ENCODE data around the gene COX8C.
"Not testable (repeated sequence)": the region's sequence is repeated elsewhere in the genome, so short reads cannot be mapped to it uniquely, and the experiment has no call there.

COX8C gene

GRCh38 chr14:93322929-93323599 is 23.9 kb upstream of the COX8C start:
- no peak for DNase-seq

DNA sequence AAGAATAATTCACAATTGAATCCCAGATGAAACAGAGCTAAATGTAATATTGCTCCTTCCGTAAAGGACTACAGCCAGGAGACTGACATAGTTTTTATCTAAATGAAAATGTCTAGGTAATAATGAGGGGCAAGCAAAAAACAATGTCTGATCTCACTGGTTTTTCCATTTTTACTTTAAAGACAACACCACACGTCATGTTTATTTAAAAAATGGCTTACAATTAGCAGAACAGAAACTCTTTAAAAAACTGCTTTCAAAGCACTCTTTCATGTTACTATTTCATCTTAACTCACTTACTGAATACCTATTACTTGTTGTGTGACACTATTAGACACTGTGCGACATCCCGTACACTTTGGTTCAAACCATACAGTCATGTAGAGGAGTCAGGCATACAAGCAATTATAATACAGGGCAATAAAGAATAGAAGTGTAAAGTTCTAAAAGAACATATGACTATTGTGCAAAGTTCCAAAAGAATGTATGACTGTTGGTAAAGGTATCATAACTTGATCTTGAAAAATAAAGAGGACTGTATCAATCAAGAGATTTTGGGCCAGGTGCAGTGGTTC is 23.3 kb upstream of the COX8C start:
- no peak for DNase-seq

DNA sequence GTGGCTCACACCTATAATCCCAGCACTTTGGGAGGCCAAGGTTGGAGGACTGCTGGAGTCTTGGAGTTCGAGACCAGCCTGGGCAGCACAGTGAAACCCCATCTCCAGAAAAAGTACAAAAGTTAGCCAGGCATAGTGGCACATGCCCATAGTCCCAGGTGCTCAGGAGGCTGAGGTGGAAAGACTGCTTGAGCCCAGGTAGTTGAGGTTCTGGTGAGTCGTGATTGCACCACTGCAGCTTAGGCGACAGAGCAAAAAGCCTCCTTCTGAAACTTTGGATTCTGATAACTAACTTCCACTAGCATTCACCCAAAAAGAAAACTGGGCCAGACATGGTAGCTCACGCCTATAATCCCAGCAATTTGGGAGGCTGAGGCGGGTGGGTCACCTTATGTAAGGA is 20.8 kb upstream of the COX8C start:
- DNase-seq = no peak

- no peak for DNase-seq
Observed at GRCh38 chr14:93328546-93328945, 18.4 kb upstream of the COX8C start.

DNA sequence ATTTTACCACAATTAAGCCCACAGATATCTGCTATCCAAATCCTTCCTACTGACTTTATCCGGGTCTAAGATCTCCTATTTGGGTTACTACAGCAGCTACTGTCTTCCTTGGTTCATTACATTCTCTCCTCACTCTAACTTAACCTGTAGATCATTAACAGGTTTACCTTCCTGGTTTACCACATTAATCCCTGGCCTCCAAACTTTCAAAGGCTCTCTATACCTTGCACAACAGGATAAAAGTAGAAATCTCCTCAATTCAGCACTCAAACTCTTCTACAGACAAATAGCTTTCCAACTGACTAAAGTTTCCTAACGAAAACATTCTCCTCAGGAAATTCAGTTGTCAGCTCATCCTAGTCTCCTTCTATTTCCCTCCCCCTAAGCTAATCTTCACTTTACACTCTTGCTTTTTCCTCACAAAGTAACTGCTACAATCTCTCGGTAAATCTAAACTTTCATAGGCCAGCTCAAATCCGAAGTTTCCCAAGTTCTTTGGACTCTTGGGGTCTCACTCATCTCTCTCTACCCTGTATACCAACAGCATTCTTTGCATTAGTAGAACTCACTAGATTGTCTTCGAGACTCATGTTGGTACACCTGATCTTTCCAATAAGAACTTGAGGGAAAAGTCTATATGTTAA is 16.9 kb upstream of the COX8C start:
- DNase-seq = no peak

- DNase-seq = no peak
Observed at GRCh38 chr14:93330609-93331000, 16.4 kb upstream of the COX8C start.

DNA sequence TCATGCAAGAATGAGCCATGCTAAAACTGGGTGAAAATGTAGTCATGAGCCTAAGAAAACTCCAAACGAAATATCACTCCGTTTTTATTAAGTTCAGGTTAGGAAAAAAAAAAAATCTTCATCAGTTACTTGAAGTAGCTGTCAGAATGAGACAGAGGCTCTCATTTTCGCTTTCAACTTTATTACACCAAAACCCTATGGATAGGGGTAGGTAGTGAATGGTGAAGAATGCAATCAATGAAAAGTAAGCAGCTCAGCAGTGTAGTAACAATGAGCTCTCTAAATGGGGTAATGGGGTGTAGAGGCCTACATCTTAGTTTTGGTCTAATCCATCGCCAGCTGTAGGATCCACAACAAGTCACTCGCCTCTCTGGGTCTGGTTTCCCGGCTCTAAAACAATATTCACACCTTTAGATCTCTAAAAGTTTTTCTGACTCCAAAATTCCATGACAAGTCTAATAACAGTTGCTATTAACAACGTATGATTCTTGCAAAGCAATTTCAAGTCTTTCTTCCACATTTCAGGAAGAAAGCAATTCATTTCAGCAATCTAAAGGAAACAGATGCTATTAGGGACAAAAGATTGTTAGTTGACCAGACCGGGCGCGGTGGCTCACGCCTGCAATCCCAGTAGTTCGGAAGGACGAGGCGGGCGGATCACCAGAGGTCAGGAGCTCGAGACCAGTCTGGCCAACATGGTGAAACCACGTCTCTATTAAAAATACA is 15.8 kb upstream of the COX8C start:
- DNase-seq = no peak

DNA sequence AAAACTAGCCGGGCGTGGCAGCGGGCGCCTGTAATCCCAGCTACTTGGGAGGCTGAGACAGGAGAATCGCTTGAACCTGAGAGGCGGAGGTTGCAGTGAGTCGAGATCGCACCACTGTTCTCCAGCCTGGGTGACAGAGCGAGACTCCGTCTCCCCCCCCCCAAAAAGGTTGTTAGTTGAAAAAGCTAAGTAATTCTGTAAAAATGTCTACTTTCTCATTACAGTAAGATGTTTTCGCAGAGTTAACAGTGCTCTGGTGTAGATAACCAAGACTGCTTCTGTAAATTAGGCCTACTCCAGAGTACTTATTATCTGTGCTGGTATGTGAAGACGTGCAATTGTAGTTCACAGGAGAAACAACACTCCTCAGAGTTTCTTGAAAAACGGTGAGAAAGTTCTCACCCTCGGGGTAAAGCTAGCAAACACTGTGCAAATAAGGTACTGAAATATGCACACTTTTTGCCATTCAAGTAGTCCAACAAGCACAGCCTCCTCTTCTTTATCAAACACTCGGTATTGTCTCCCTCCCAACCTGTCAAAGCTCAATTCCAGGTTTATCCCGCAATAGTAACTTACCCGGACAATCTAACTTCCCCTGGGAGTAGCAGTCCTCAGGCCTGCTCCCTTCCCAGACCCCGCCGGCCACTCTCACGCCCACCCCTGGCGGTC is 15.1 kb upstream of the COX8C start:
- DNase-seq = no peak

DNA sequence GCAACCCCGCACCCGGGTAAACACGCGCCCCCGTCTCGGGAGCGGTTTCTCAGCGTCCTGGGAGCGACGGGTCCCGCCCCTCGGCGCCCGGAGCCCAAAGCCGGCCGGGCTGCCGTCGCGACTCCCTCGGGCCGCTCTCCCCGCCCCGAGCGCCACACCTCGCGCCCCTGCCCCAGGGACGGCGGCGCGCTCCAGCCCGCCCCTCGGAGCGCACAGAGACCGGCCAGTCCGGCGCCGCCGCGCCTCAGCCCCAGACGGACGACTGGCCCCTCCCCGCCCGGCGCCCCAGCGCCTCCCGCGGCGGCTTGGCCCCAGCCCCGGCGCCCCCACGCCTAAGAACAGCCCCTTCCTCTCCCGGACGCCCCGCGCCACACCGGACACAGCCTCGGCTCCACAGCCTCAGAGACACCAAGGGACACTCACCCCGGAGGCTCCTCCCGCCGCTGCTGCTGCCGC is 14.6 kb upstream of the COX8C start:
- DNase-seq = peak; percentile 24

DNA sequence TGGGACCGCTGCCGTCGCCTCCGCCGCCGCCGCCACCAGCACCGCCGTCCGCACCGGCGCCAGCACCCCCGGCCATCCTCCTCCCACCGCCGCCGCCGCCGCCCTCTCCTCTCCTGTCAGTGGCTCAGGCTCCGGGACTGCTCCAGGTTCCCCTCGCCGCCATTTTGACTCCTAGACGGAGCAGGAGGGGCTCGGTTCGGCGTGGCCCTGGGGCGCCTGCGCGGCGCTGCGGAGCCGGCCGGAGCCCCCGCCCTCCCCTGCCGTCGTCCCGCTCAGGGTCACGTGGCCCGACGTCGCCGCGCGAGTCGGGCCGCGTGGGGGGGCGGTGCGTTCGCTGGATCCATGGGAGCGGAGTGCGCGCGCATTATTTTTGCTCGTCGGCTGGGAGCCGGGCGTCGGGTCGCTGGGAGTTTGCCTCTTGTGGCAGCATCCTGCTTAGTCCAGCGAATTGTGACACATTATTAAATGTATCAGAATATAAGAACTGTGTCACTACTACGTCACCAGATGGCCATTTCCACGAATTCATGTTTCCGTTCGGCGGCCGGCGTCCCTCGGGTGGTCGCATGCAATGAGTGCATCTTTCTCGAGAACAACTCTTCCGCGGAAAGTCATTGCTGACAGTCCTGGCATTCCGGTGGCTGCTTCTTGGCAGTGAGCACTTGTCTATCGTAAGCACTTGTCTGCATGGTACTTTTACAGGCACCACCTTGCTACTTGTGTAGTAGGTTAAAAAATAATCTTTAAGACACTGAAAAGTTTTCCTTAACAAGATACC is 13.9 kb upstream of the COX8C start, which contains the start of gene BTBD7:
BTBD7 (minus strand) TSS at position 184 of the 778 bp plus-strand sequence. CDS start 36,985 bp downstream, outside the sequence.
- DNase-seq = peak; percentile 96

GRCh38 chr14:93333631-93334103 is 13.3 kb upstream of the COX8C start:
- DNase-seq = no peak

GRCh38 chr14:93337143-93337753 is 9.7 kb upstream of the COX8C start:
- no peak for DNase-seq

GRCh38 chr14:93337884-93338283 is 9.1 kb upstream of the COX8C start:
- no peak for DNase-seq

GRCh38 chr14:93343266-93343665 is 3.7 kb upstream of the COX8C start:
- no peak for DNase-seq

DNA sequence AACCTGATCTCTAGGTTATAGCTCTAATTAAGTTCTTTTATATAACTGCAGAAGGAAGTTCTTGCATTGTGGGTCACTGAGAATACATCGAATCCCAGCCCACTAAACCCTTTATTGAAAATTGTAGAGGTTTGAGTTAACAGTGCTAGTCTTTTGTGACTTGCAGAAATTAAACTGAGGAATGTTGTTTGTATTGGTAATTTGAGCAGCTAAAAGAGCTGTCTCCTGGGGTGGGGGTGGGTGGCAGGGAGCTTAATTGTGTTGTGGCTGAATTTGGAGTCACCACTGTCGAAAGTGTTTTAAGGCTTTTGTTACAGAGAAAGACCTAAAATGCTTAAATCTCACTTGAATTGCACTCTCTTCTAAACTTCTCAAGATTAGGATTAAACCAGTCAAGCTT is 3.2 kb upstream of the COX8C start:
- no peak for DNase-seq

- no peak for DNase-seq
Observed at GRCh38 chr14:93347850-93348249, 868 bp downstream of the COX8C start.

GRCh38 chr14:93348292-93348691 is 1.3 kb downstream of the COX8C start:
- DNase-seq = no peak

GRCh38 chr14:93354873-93355272 is 7.9 kb downstream of the COX8C start:
- not testable (repeated sequence) for DNase-seq

- DNase-seq = no peak
Observed at GRCh38 chr14:93368996-93369712, 22.2 kb downstream of the COX8C start.

DNA sequence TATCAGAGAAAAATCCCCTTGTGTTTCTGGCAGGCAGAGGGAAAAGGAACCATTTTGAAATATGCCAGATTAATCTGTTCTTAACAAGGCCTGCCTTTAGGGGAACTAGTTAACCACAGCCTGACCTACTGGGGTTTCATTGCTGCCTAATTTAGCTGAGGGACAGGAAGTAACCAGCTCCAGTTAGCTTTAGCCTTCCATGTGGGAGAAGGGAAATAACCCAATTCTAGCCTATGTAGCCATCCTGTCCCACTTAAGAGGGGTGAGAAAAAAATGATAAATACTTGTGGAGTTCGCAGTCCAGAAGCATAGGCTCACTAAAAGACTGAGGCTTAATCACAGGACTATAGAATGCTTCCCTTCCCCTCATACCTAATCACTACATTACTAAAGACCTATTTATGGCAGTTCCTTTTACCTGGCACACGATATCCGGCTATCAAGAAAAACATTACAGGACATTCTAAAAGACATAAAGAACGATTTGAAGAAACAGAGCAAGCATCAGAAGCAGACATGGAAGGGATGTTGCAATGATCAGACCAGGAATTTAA is 22.8 kb downstream of the COX8C start:
- DNase-seq = no peak
